ENCODE results near the gene ADAMTS13.

DNA sequence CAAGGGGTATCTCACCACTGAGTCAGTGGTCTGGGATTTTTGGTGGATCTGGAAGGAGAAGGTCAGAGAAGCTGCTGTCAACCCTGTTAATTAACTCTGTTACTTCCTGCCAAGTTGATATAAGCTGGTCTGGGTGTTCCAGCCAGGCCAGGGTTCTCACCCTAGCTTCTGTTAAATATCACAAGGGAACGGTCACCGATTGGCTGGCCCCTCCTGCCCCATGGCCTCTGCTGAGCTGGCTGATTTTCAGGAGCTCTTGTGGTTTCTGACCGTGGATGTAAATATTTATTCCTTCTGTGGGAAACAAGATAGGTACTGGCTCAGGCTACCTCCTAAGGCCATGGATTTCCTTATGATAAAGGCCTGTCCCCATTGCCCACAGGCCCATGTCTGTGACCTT lies 1.0 kb downstream of the ADAMTS13 start:
- TF ChIP-seq, protein P1, sequence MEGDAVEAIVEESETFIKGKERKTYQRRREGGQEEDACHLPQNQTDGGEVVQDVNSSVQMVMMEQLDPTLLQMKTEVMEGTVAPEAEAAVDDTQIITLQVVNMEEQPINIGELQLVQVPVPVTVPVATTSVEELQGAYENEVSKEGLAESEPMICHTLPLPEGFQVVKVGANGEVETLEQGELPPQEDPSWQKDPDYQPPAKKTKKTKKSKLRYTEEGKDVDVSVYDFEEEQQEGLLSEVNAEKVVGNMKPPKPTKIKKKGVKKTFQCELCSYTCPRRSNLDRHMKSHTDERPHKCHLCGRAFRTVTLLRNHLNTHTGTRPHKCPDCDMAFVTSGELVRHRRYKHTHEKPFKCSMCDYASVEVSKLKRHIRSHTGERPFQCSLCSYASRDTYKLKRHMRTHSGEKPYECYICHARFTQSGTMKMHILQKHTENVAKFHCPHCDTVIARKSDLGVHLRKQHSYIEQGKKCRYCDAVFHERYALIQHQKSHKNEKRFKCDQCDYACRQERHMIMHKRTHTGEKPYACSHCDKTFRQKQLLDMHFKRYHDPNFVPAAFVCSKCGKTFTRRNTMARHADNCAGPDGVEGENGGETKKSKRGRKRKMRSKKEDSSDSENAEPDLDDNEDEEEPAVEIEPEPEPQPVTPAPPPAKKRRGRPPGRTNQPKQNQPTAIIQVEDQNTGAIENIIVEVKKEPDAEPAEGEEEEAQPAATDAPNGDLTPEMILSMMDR (IDR thresholded peaks at IDR 0.05) = no peak
- TF ChIP-seq POLR2A (IDR thresholded peaks at IDR 0.05) (no peak), EP300 (IDR thresholded peaks at IDR 0.05) (no peak)

Measured in gastroesophageal sphincter (tissue), 3 donors.